ENCODE measurements around the gene EPHB2. TPM values are rescaled to one million over a fixed set of nuclear protein-coding genes. Genes with fewer than 3 reads are reported as not detected.

EPHB2 gene
- total RNA-seq, 1 experiment from 2014 or later = 0.79 TPM

GRCh38 chr1:22786101-22786500, 75.5 kb downstream of the EPHB2 start:
- Mint-ChIP-seq H3K9me3 (ENCODE audit: unreplicated experiment) (no peaks in the 10 kb centered on the region), H3K27ac (ENCODE audit: low read depth, unreplicated experiment) (no peak overlapping the region), H3K4me1 (ENCODE audit: insufficient read depth, unreplicated experiment) (peaks cover 16% of the 10 kb centered on the region), H3K4me3 (ENCODE audit: unreplicated experiment) (no peak overlapping the region), H3K27me3 (ENCODE audit: insufficient read depth, unreplicated experiment) (no peaks in the 10 kb centered on the region), H3K36me3 (ENCODE audit: insufficient read depth, unreplicated experiment) (no peaks in the 10 kb centered on the region)
- intact Hi-C loops (cut with micrococcal nuclease) = no loop called here
- ChIA-PET CTCF (interaction anchor here (0.7 kb wide), 1 partner anchor 152 kb away, joined by 3 read pairs; no protein-coding TSS in a partner anchor), POLR2A (no interaction called here)
- no peak for TF ChIP-seq CTCF (IDR thresholded peaks at IDR 0.05; ENCODE audit: unreplicated experiment)
- no peak for DNase-seq (ENCODE audit: unreplicated experiment)
- BruUV-seq (replicated peaks) = no TSS peak

DNA sequence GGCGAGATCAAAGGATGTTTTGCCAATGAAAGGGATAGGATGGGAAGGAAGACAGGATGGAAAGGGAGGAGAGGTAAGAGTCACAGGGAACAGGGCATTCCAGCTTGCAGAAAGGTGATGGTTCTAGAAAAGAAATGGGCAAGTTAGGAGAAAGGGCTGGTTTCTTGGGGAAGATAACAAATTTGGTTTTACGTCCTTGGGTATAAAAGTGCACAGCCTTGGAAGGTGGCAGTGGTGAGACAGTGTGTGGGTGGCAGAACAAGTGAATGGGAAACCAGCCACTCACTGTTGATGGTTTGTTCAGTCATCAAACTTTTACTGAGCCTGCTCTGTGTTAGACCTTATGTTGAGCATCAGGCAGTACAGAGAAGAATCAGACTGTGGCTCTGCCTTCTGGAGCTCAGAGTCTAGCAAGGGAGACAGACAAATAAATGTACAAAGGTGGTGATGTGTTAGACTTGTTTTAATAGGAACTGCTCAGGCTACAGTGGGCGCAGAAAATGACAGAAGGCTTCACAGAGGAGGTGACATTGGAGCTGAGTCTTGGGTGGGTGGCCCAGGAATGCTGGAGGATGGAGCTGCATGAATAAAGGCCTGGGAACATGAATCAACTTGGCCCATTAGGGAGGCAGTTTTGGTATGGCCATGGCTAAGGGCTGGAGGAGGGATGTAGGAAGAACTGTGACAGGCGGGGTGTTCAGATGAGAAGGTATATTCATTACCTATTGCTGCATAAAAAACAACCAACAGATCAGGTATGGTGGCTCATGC, 76.3 kb downstream of the EPHB2 start:
- no TSS peak for BruUV-seq (replicated peaks)
- Mint-ChIP-seq H3K36me3 (ENCODE audit: insufficient read depth, unreplicated experiment) (no peaks in the 10 kb centered on the region), H3K9me3 (ENCODE audit: unreplicated experiment) (no peaks in the 10 kb centered on the region), H3K4me3 (ENCODE audit: unreplicated experiment) (no peak overlapping the region), H3K27ac (ENCODE audit: low read depth, unreplicated experiment) (no peak overlapping the region), H3K27me3 (ENCODE audit: insufficient read depth, unreplicated experiment) (no peaks in the 10 kb centered on the region), H3K4me1 (ENCODE audit: insufficient read depth, unreplicated experiment) (peaks cover 16% of the 10 kb centered on the region)
- TF ChIP-seq CTCF (IDR thresholded peaks at IDR 0.05; ENCODE audit: unreplicated experiment) = no peak
- ChIA-PET POLR2A (interaction anchor here (0.6 kb wide), 1 partner anchor 1641 kb away, joined by 3 read pairs; no protein-coding TSS in a partner anchor), CTCF (interaction anchor here (0.6 to 0.7 kb wide), 2 partner anchors 56 to 151 kb away, joined by 3 read pairs; no protein-coding TSS in a partner anchor)
- intact Hi-C loops (cut with micrococcal nuclease) = no loop called here
- DNase-seq (ENCODE audit: unreplicated experiment) = no peak

DNA sequence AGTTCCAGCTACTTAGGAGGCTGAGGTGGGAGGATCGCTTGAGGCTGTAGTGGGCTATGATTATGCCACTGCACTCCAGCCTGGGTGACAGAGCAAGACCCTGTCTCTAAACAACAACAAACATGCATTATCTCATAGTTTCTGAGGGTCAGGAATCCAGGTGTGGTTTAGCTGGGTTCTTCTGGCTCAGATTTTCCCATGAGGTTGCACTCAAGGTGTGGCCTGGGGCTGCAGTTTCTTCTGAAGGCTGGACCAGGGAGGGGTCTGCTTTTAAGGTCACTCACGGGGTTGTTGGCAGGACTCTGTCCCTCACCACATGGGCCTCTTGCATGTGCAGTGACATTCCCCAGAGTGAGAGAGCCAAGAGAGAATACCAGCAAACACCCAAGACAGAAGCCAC, 77.0 kb downstream of the EPHB2 start:
- BruUV-seq (replicated peaks) = no TSS peak
- H3K27ac Mint-ChIP-seq (ENCODE audit: low read depth, unreplicated experiment) = no peak overlapping the region
- no peaks in the 10 kb centered on the region for H3K27me3 Mint-ChIP-seq (ENCODE audit: insufficient read depth, unreplicated experiment)
- peaks cover 16% of the 10 kb centered on the region for H3K4me1 Mint-ChIP-seq (ENCODE audit: insufficient read depth, unreplicated experiment)
- no peaks in the 10 kb centered on the region for H3K36me3 Mint-ChIP-seq (ENCODE audit: insufficient read depth, unreplicated experiment)
- DNase-seq (ENCODE audit: unreplicated experiment) = no peak
- H3K4me3 Mint-ChIP-seq (ENCODE audit: unreplicated experiment) = no peak overlapping the region
- intact Hi-C loops (cut with micrococcal nuclease) = no loop called here
- ChIA-PET POLR2A (interaction anchor here (0.6 kb wide), 1 partner anchor 1642 kb away, joined by 3 read pairs; no protein-coding TSS in a partner anchor), CTCF (no interaction called here)
- H3K9me3 Mint-ChIP-seq (ENCODE audit: unreplicated experiment) = no peaks in the 10 kb centered on the region
- no peak for TF ChIP-seq CTCF (IDR thresholded peaks at IDR 0.05; ENCODE audit: unreplicated experiment)

DNA sequence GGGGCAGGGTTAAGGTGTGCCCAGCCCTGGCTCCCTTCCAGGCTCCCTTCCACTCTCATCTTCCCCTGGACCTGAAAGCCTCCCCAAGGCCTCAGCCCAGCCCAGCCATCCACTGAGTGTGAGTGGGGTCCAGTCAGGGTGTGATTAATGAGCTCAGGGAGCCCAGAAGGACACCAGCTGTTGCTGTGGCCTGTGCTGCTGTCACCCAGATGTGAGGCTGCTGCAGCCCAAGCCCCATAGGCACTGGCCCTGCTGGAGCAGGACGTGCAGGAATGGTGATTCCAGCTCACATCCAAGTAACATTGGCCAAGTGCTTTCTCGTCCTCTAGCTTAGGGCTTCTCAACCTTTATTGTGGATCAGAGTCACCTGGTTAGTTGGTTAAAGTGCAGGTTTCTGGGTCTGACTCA, 77.6 kb downstream of the EPHB2 start:
- Mint-ChIP-seq H3K36me3 (ENCODE audit: insufficient read depth, unreplicated experiment) (no peaks in the 10 kb centered on the region), H3K9me3 (ENCODE audit: unreplicated experiment) (no peaks in the 10 kb centered on the region), H3K4me3 (ENCODE audit: unreplicated experiment) (no peak overlapping the region), H3K4me1 (ENCODE audit: insufficient read depth, unreplicated experiment) (peaks cover 16% of the 10 kb centered on the region), H3K27ac (ENCODE audit: low read depth, unreplicated experiment) (no peak overlapping the region), H3K27me3 (ENCODE audit: insufficient read depth, unreplicated experiment) (no peaks in the 10 kb centered on the region)
- intact Hi-C loops (cut with micrococcal nuclease) = no loop called here
- no TSS peak for BruUV-seq (replicated peaks)
- DNase-seq (ENCODE audit: unreplicated experiment) = peak; percentile 3
- TF ChIP-seq CTCF (IDR thresholded peaks at IDR 0.05; ENCODE audit: unreplicated experiment) = no peak
- CTCF ChIA-PET = interaction anchor here (0.6 to 0.8 kb wide), 2 partner anchors 204 to 516 kb away, joined by 3 to 4 read pairs; no protein-coding TSS in a partner anchor
- POLR2A ChIA-PET = no interaction called here

Measured in MCF 10A (cell line).